Adrenal gland (tissue), 5 donors: ENCODE measurements around the gene SAFB.

Experiments used
- CTCF ChIP-seq, 6 experiments: fragments of 450-650 bp in 4 of 6; fragments of 200-600 bp in 2 of 6; sonication (generic) in 1 of 6; IDR thresholded peaks; 1 replicate in 5 of 6; 2 replicates in 1 of 6; pipeline versions ENCODE4 v1.5.1 to v1.8.0; 2016 to 2021; ENCODE audit warnings: antibody characterized with exemption in 6 of 6, mild to moderate bottlenecking in 2 of 6, moderate library complexity in 1 of 6
- POLR2A ChIP-seq, 2 donors: fragments of 450-650 bp; IDR thresholded peaks; one replicate each; pipeline ENCODE4 v1.6.1; 2017; ENCODE audit warnings: antibody characterized with exemption in 2 of 2, mild to moderate bottlenecking in 2 of 2, moderate library complexity in 1 of 2
- donor health status: DM: no; HTN: no; CAD: no.

DNA sequence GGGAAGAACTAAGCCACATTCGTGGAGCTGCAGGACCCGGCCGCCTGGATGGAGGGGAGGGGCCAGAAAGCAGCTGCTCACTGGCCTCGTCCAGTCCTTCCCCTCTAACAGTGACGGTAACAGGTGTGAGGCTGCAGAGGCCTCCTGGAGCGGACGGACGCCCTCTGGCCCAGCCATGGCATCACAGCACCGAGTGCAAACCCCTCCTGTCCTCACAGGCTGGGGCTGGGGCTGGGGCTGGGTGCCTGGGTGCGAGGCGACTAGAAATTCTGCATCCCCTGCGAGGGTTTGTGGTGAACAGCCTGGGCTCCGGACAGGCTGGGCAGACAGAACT lies 53.9 kb downstream of the SAFB start:
- TF ChIP-seq CTCF (IDR thresholded peaks at IDR 0.05) (no peak), POLR2A (IDR thresholded peaks at IDR 0.05) (no peak)
